Measurements from ENCODE around the gene C3. TPM values are rescaled to one million over a fixed set of nuclear protein-coding genes. Genes with fewer than 3 reads are reported as not detected.

The C3 gene
- total and polyA plus RNA-seq, 2 of the 13 experiments (the other 11 are each of a cell fraction or from before 2014, with no cell fraction given), result 1,455 to 6,272 TPM

GRCh38 chr19:6725513-6726231, 5.2 kb upstream of the C3 start (continued):
- TF ChIP-seq SMAD3 (CRISPR knock-in tag; IDR thresholded peaks at IDR 0.05), result peak; percentile 49; the same call in 1 of the 2 replicates
- no peak for TF ChIP-seq ZNF644 (CRISPR knock-in tag; IDR thresholded peaks at IDR 0.05; ENCODE audit: low read depth)
- no peak for TF ChIP-seq IRF1 (CRISPR knock-in tag; IDR thresholded peaks at IDR 0.05; ENCODE audit: low read depth)
- TF ChIP-seq STAG1 (CRISPR knock-in tag; IDR thresholded peaks at IDR 0.05), result no peak
- TF ChIP-seq PAF1 (CRISPR knock-in tag; IDR thresholded peaks at IDR 0.05), result no peak
- no peak for TF ChIP-seq ZNF121 (CRISPR knock-in tag; IDR thresholded peaks at IDR 0.05)
- peak; percentile 37 for TF ChIP-seq TEAD3 (CRISPR knock-in tag; optimal IDR thresholded peaks at IDR 0.05; ENCODE audit: borderline replicate concordance)
- no peak for TF ChIP-seq ZBTB20 (CRISPR knock-in tag; IDR thresholded peaks at IDR 0.05; ENCODE audit: borderline replicate concordance, low read depth)
- 0 out of 2 replicates have a peak, but pooled peaks have one; percentile 45 for TF ChIP-seq THAP11 (CRISPR knock-in tag; IDR thresholded peaks at IDR 0.05)
- TF ChIP-seq HNRNPLL (IDR thresholded peaks at IDR 0.05; ENCODE audit: low read depth, low read length, poor library complexity, severe bottlenecking), result no peak
- 0 out of 2 replicates have a peak, but pooled peaks have one; percentile 26 for TF ChIP-seq SOX13 (IDR thresholded peaks at IDR 0.05)
- TF ChIP-seq SOX13 (CRISPR knock-in tag; conservative IDR thresholded peaks at IDR 0.05 in 1 of 2, IDR thresholded peaks at IDR 0.05 in 1 of 2), result peak in 1 of 2 experiments; percentile 87; a peak in 2 of 4 replicates
- TF ChIP-seq ARID4A (CRISPR knock-in tag; IDR thresholded peaks at IDR 0.05; ENCODE audit: borderline replicate concordance), result peak; percentile 39; the same call in 1 of the 2 replicates
- TF ChIP-seq ZSCAN25 (CRISPR knock-in tag; IDR thresholded peaks at IDR 0.05), result 0 out of 2 replicates have a peak, but pooled peaks have one; percentile 65
- no peak for TF ChIP-seq HIVEP1 (CRISPR knock-in tag; IDR thresholded peaks at IDR 0.05)
- no peak for TF ChIP-seq SRF (IDR thresholded peaks at IDR 0.05; ENCODE audit: low read depth, low read length)
- no peak for TF ChIP-seq ZNF512B (CRISPR knock-in tag; IDR thresholded peaks at IDR 0.05; ENCODE audit: borderline replicate concordance)
- no peak for TF ChIP-seq FOXO1 (CRISPR knock-in tag; IDR thresholded peaks at IDR 0.05)
- no peak for TF ChIP-seq AGO2 (optimal IDR thresholded peaks at IDR 0.05; ENCODE audit: low read depth, low read length)
